T-helper 1 cell treated with Interleukin-12 subunit alpha and Interleukin-12 subunit beta and Interleukin-4 antibody, amounts not matched to agents 30 ng/mL and 1 ng/mL, for 36 hours (primary cell): ENCODE data around the gene SHFL. TPM values are rescaled to one million over a fixed set of nuclear protein-coding genes. Genes with fewer than 3 reads are reported as not detected.

Experiments
- intact Hi-C: fragments of 100-400 bp; cut with micrococcal nuclease; formaldehyde crosslinking; loops from one replicate; pipeline ENCODE4 v1.15.1; 2024
- total RNA-seq: library from RNA; stranded (reverse); gene quantifications from 2 replicates; pipeline ENCODE4 v1.2.3, GENCODE V29; 2022

SHFL gene
- total RNA-seq, 1 donor from 2014 or later, result 101 TPM

DNA sequence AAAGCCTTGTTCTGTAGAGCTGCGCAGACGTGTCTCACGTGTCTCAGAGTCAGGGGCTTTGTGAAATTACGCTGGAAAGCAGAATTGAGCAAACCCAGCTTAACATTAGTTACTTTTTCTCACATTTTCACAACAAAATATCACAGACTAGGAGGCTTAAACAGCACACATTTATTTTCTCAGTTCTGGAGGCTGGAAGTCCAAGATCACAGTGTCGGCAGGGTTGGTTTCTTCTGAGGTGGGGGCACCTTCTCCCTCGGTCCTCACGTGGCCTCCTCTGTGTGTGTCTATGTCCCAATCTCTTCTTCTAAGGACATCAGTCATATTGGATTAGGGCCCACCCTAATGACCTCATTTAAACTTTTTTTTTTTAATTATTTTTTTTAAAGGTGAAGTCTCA lies 38.3 kb downstream of the SHFL start:
- intact Hi-C loops, result no loop called here

DNA sequence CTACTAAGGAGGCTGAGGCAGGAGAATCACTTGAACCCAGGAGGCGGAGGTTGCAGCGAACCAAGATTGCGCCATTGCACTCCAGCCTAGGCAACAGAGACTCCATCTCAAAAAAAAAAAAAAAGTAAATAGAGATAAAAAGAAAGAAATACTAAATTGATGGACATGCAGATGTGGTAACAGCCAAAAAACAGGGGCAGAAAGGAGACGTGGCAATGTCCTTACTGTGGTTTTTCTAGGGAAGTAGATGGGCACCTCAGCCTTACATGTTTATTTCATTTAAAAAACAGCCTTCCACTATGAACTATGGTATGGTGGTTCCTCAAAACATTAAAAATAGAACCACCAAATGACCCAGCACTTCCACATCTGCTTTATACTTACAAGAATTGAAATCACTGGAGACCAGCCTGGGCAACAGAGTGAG lies 40.1 kb downstream of the SHFL start:
- intact Hi-C loops, result no loop called here

DNA sequence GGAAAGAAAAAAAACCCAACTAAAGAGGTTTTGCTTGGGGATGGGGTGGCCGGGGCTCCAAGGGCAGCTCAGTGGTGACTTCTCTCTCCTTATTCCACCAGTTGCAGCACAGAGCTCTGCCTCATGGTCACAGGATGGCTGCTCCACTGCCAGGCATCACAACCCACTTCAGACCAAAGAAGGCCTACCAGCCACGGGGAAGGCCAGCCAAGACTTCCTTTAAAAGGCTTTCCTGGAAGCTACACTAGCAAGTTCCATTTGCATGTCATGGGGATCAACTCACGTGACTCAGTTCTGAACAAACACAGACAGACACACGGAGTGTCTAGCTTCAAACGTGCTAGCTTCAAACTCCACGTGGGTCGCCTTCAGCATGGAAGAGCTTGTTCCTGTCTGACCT lies 46.8 kb downstream of the SHFL start:
- intact Hi-C loops, result no loop called here

DNA sequence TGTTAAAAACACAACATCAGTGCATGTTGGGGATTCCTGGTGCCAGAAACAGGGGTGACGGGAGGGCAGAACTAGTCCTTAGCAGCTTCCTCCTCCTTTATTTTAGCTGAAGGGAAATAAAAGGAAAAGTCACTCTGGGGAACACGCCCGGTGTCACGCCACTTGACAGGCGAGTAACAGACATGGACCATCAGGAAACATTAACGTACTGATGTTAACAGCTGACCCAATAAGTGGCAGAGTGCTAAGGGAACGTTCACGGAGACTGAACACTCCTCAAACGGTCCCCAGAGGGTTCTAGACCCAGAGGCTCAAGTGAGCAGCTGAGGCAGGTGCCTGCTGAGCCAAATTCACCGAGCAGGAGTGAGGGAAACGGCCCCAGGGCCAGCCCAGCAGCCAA lies 47.5 kb downstream of the SHFL start:
- intact Hi-C loops, result no loop called here

DNA sequence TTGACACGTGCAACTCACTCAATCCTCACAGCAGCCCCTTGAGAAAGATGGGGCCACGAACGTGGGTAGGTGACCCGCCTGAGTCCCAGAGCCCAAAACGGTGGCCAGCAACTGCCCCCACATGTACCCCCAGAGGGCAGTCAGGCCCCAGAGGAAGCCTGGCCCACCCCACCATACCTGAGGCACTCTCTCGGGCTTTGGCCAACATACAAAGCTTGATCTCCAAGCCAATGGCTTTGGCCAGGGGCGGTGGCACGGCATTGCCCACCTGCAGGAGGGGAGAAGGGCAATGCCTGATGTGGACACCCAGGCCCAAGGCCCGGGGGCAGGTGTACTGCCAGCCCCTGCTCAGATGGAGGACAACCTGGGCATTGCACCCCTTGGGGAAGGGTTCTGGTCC lies 47.9 kb downstream of the SHFL start:
- intact Hi-C loops, result no loop called here

DNA sequence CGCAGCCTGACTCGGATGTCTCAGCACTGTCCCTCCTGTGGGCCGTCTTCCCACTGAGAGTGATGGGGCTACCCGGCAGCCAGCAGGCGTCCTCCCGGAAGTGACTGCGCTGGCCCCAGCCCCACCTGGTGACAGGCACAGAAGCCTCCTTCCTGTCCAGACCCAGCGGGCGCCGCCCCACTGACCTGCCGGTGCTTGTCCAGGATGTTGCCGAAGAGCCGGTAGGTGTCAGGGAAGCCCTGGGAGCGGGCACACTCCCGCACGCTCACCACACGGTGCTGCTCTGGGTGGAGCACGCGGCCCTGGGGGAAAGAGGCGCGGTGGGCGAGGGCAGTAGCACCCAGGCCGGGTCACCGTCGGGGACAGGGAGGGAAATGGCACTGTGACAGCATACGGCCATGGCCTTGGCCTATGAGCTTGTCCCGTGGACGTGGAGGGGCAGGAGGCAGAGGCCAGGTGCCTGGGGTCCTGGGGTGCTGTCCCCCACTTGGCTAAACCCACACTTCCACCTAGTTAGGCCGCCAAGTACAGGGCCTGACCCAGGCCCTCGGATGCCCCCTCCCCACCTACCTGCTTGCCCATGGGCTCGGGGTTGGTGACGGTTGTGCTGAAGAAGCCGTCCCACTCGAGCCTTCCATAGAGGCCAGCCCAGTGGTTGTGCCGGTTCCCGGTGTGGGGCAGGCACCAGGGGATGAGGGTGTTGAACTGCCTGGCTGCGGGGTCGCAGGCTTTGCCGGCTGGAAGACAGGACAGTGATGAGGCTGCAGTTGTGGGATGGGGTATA lies 49.6 kb downstream of the SHFL start:
- intact Hi-C loops, result no loop called here

DNA sequence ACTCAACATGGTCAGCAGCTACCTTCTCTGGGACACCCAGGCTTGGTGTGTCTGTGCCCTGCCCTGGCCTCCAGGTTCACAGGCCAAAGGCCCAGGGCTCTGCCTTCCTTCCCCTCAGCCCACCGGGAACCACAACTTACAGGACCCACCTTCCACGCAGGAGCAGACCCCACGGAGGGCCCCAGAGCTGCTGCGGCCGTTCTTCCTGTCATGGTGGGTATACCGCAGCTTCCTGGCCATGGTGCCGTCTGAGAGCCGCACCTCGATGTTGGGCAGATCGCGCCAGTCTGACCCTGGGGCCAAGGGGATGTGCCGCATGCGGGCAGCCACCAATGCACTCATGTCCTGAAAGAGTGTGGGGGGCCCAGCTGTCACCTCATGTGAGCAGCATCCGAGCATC lies 50.8 kb downstream of the SHFL start:
- intact Hi-C loops, result no loop called here

DNA sequence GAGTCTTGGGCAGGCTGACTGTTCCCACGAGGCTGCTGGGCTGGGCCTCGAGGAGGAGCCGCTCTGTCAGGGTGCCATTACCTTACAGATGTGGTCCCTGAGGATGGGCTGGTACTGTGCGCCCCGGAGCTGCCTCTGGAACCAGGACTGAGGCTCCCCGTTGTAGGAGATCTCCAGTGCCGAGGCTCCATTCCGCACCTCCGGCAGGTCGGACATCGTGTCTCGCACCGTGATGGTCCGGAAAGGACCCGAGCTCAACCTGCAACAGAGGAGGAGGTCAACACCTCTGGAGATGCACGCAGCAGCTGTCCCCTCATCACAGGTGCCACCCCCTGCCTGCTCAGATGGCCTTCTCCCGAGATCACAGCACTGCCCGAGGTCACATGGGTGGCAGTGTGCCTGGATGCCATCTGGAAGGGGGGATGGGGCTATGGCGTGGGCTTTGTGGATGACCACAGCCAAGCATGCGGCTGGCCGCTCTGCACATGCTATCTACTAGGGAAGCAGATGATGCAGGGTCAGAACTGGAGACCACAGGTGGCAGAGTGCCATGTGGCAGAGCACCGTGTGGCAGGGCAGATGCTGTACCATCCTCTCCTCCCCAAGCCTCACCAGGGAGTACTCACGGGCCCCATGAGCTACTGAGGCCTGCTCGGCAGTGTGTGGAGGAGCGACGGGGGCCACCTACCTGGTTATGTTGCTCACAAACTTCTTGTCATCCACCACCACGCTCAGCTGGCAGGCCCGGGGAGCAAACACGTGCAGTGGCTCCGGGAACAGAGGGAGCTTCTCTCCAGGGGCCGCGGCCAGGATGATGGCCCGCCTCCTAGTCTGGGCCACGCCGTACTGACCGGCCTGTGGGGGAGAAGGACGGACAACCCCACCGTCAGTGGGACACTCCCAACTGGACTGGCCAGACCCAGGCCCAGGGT lies 51.9 kb downstream of the SHFL start:
- intact Hi-C loops, result no loop called here

DNA sequence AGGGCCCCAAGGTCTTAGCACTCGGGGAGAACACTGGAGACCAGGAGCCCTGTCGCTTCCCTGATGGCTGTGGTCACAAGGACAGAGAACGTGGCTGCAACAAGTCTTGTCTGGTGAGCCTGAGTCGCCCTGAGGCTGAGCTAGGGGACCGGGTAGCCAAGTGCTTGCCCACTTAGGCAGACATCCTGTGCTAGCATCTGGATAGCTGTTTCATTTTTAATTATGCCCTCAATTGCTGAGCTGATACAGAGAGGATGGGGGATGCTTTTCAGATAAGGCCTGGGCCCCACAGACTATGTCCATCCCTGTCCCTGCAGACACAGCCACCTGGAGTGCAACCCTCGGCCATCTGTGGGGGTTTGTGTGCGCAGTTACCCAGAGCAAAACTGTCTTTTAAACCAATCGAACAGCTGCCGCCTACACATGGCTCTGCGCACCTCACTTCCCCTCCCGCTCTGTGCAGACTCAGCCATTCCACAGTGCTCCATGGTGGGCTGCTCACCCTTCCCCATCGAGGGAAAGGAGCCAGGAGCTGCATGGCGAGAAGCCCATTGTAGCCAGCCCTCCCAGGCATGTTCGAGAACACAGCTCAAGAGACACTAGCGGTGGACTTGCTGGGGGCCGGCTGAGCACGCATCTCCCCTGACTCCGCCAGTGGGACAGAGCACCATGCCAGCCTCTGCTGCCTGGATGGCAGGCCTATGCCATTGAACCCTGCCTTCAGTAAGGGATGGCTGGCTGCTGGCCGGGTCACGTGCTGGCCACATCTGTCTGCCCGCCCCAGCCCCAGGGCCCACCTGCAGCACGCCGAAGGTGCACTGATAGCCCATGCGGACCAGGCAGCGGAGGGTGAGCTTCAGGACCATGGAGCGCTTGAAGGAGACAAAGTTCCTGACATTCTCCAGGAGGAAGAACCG lies 53.0 kb downstream of the SHFL start:
- intact Hi-C loops, result no loop called here

DNA sequence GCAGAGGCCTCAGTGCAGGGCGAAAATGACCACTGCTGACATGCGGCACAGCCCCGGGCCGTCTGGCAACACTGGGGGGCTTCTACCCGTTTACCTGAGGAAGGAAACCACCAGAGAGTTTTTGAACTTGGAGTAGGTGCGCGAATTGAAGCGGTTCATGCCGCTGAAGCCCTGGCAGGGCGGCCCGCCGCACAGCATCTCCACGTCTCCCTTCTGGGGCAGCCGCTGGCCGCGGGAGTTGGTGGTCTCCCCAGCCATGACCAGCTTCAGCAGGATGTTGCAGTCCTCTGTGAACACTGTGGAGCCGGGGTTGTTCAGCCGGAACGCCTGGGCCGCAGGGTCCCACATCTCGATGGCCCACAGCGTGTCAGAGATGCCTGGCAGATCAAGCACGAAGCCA lies 53.8 kb downstream of the SHFL start:
- intact Hi-C loops, result no loop called here

DNA sequence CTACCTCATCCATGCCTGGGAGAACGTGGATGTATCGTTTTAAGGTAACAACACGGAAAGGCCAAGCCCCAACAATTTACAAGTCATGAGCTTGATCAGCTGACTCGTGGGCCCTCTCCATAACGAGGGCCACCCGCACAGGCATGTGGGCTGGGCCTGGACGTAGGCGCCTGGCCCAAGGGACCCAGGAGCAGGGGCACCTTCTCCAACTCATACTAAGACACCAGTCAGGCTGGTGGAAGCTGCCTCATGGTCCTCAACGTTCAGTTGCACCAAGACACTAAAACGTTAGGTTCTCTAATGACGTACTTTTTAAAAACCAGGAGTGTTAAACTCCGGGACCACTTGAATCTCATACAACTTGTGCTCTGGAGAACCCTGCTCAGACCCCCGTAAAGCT lies 55.4 kb downstream of the SHFL start:
- intact Hi-C loops, result no loop called here

DNA sequence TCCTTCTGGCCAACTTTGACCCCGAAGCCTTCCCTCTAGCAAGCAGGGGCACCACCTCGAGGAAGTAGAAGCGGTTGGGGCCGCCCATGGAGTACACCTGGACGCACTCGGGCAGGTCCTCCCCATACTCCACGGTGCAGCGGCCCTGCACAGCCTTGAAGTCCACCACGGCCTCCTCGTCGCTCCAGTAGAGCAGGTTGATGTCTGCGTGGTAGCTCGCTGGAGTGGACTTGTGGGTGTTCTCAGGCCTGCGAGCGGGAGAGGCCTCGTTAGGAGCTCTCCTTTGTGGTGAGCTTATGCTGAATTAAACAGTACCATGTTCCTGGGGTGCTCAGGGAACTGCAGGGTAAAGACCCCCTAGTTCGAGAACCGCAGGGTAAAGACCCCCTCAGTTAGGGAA lies 55.9 kb downstream of the SHFL start:
- intact Hi-C loops, result loop anchor here (1.0 kb wide), 1 partner anchor 323 kb away; the partner anchor contains the start of gene FBXL12

Other genes starting within 250 kb of the SHFL start
- 11.0 and 11.4 TPM in 2 replicates for gene OLFM2, start 149.8 kb upstream of the SHFL start, total RNA-seq
- 0.05 and 0.07 TPM in 2 replicates for gene COL5A3, start 75.8 kb upstream of the SHFL start, total RNA-seq
- not detected in 2 replicates for gene RDH8, start 72.8 kb upstream of the SHFL start, total RNA-seq
- gene ANGPTL6, start 16.4 kb downstream of the SHFL start, total RNA-seq, result 0.88 and 1.7 TPM in 2 replicates
- 83.2 and 88.7 TPM in 2 replicates for gene PPAN, start 20.0 kb downstream of the SHFL start, total RNA-seq
- gene P2RY11, start 25.4 kb downstream of the SHFL start, total RNA-seq, result 30.4 and 32.4 TPM in 2 replicates
- 250 and 269 TPM in 2 replicates for gene EIF3G, start 33.6 kb downstream of the SHFL start, total RNA-seq
- 354 and 359 TPM in 2 replicates for gene DNMT1, start 108.6 kb downstream of the SHFL start, total RNA-seq
- gene S1PR2, start 145.0 kb downstream of the SHFL start, total RNA-seq, result 8.3 and 8.8 TPM in 2 replicates
- 76.8 and 81.8 TPM in 2 replicates for gene MRPL4, start 165.9 kb downstream of the SHFL start, total RNA-seq
- 68.3 and 72.7 TPM in 2 replicates for gene ICAM1, start 184.8 kb downstream of the SHFL start, total RNA-seq
- 1.2 and 1.3 TPM in 2 replicates for gene ICAM4, start 200.6 kb downstream of the SHFL start, total RNA-seq
- 0.10 and 0.37 TPM in 2 replicates for gene ICAM5, start 203.6 kb downstream of the SHFL start, total RNA-seq
- 2.1 and 3.1 TPM in 2 replicates for gene ZGLP1, start 223.5 kb downstream of the SHFL start, total RNA-seq
- gene FDX2, start 229.7 kb downstream of the SHFL start, total RNA-seq, result 8.6 and 8.8 TPM in 2 replicates
- gene RAVER1, start 247.2 kb downstream of the SHFL start, total RNA-seq, result 69.1 and 76.7 TPM in 2 replicates